A549 (cell line): ENCODE results near the gene TMEM248.

Experiments used
- EP300 ChIP-seq, 2 experiments: fragments of >200 bp; sonication (Bioruptor Twin); formaldehyde crosslinking; IDR thresholded peaks; 2 replicates in 1 of 2; 3 replicates in 1 of 2; pipeline ENCODE4 v1.6.1; 2016 to 2017
- REST ChIP-seq: fragments of 200-600 bp; sonication (generic); IDR thresholded peaks from 2 replicates; pipeline ENCODE4 v1.6.1; 2016; ENCODE audit warnings: antibody characterized with exemption, mild to moderate bottlenecking, moderate library complexity

- TF ChIP-seq EP300 (IDR thresholded peaks at IDR 0.05) (no peak), REST (no peak)
Measured at GRCh38 chr7:66880053-66880452, 41.0 kb upstream of the TMEM248 start.
